NK-92 (cell line): ENCODE data around the gene TBC1D5.
"Not testable (repeated sequence)": the region's sequence is repeated elsewhere in the genome, so short reads cannot be mapped to it uniquely, and the experiment has no call there.

Source experiments
- DNase-seq: peaks from one replicate; lab custom pipeline; 2025; ENCODE audit not compliant: unreplicated experiment; lab: John Stamatoyannopoulos, UW

TBC1D5 gene

DNA sequence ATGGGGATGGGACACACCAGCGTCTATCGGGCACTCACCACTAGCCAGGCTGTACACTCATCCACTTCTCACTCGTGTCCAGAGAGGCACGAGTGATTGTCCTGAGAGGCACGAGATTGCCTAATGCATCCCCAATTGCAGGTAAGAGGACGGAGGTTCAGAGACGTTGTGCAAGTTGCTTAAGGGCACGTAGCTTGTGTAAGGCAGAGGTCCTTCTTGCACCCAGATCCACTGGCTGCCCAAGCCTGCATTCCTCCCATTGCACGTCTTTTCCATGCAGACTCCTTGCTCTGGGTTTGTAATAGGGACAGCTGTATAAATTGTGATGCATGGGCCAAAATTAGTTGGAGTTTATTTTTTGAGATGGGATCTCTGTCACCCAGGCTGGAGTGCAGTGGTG lies 593.4 kb downstream of the TBC1D5 start:
- DNase-seq = no peak

DNA sequence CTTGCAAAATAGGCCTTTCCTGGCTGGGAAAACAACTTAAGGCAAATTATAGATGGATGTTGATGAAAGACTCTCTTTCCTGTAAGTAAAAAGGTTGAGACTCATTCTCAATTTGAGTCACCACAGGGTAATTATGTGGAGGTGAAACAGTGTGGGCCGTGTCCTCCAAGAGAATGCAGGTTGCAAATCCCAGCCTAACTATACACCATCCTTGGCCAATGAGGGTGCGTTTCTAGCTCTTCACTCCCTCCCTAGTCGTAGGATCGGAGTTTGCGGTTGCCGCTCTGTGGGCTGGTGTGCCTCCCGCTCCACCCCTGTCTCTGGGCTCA lies 597.8 kb downstream of the TBC1D5 start:
- no peak for DNase-seq

DNA sequence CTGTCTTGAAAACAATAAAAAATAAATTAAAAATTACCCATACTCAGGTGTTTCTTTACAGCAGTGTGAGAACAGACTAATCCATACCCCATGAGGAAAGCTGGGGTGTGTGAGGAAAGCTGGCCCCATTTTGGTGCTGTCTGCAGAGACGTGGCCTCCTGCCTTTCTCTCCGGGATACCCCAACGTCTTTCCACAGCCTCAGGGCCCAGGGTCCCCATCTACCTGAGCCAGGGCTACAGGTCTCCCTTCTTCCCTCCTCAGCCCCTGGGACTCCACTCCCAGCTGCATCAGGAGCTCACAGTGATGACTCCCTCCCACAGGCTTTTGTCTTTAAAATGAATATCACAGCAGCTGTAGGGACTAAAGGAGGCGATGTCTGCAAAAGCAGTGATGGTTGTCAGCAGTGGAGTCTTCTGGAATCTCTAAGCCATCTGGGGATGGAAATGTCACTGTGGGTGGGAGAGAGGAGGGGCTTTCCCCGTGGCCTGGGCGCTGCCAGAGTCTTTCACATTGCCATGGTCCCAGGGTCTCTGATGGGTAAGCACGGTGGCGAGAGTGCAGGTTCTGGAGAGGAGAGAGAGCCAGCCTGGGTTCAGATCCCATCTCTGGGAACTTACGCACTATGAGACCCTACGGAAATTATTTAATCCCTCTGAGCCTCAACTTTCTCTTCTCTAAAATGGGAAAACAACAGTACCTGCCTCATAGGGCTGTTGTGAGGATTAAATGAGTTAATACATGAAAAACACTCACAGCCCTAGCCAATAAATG lies 598.4 kb downstream of the TBC1D5 start:
- no peak for DNase-seq

DNA sequence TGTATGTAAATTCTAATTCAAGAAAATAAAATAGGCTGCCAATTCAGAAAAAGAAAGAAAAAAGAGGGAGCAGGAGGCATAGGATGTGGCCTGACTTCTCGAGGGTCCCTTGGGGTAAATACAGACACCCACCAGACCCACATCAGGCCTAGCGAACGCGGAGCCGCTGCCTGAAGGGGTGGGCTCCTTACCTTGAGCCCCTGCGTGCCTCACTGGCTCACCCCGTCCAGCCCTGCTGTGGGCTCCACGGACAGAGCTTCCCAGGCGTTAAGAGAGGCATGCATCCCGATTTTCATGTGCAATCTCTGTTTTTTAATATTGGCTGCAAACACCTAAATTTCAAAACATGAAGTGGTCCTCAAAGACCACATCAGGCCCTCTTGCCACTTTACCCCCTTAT lies 599.9 kb downstream of the TBC1D5 start:
- no peak for DNase-seq

DNA sequence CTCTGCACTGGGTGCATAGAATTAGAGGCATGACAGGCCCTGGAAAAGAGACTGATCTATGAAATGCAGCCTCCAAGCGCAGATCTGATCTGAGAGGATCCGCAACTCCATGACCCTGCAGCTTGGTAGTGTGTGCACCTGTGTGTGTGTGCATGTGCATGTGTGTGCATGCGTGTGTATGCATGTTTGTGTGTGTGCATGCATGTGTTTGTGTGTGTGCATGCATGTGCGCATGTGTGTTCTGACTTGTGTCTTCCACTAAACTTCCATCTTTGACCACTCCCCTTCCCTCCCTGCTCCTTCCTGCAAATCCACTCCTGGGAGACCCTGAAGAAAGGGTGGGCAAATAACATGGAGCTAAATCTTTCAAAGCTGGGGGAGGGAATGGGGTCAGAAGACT lies 600.7 kb downstream of the TBC1D5 start:
- no peak for DNase-seq

DNA sequence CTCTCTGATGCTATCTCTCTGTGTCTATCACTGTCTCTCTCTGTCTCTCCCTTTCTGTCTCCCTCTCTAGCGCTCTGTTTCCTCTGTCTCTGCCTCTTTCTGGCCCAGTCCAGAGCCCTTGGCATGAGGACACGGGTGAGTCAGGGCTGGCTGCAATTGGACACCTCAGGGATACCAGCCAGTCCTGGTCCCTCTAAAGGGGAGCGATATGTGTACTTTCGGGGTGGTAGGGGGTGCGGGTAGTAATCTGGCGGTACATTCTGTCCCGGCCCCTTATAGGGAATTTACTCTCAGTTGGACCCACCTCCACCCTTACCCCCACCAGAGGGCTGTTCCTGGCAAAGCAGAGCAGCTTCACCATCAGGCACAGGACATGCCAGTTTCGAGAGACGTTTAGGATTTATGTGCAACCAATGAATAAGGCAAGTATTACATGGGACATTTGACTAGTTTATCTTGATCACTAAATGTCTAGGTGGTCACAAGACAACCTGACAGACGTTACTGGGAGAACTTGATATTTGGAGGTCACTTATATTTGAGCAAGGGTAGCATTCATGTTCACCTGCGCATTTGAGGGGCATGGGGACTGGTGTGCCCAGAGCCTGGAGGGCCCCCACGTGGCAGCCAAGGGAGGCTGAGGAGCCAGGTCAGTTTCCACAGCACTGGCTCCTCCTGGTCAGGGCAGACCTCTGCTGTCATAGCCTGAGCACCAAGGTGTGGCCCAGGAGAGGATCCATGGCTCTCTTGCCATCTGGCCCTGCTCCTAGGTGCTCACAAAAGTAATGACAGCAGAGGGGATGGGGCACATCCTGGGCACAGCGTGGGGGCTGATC lies 601.5 kb downstream of the TBC1D5 start:
- DNase-seq = no peak

DNA sequence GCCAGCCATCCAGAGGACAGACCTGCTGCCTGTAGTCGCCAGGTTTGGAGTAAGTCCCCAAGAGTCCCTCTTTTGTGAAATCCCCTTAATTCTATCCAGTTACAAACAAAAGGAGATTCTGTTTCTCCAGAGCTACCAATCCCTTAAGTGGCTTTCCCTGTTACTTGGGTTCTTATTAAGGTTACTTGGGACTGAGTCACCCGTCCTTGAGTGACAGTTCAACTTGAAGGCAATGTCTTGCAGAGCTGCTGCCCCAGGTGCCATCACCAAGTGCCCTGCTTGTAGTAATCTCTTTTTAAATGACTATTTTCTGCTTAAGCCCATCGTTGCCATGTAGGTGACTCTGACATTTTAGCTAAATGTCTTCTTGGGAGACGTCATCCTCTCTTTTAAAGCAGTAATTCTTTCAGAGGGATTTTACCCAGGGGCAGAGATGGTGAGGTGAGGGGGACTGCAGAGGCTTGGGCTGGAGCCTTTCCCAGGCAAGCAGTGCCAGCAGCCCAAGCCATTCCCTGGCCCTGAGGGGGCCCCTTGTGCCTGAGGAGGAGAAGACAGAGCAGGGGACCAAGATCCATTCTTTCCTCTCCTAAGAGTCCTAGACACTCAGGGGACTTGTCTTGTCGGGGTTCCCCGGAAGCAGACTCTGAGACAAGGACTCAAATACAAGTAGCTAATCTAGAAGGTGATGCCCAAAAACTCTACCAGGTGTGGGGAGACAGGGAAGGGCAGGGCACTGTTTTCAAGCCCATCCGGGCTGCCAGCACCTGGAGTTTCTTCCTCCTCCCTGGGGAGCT lies 604.0 kb downstream of the TBC1D5 start:
- DNase-seq = no peak

DNA sequence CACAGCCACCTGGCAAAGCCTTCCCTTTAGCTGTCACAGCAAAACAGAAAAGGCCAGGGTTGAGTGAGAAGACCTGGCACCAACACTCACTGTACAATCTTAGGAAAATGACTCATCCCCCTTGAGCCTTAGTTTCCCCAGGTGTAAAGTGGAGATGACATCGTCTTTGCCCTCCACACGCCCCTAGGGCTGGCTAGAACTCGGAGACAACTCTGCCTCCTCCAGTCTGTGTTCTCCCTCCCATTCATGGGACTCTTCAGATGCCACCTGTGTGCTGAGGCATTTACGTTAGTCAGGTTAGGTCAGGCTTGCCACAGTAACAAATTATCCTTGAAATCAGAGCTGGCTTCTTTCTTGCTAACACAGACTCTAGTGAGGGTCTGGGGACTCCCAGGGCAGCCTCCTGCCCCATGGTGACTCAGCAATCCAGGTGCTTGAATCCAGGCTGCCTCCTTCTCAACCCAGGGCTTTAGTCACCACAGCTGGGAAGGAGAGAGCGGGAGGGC lies 605.1 kb downstream of the TBC1D5 start:
- no peak for DNase-seq

DNA sequence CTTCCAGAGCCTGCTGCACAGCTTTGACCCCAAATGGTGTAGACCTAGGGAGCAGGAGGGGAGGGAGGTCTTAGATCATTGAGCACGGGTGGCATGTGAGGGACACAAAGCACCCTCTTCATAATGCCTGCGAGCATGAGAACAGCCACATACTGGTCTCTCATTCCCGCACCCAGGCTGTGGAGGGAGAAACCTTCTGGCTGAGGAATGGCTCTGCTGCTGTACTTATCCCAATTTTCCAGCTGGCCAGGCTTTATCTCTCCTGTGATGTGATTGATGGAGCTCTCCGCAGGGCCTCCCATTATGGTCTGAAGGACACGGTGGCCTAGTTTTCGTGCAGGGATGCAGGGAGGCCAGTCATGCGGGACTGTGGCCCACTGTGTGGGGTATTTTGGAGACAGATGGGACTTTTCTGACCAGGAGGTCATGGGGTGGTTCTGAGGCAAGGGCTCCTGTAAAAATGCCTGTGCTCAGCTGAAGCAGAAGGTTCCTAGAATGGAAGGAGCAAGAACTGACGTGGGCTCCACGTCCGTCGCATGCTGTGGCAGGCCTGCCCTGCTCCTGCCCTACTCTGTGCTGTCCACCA lies 606.2 kb downstream of the TBC1D5 start:
- DNase-seq = no peak

DNA sequence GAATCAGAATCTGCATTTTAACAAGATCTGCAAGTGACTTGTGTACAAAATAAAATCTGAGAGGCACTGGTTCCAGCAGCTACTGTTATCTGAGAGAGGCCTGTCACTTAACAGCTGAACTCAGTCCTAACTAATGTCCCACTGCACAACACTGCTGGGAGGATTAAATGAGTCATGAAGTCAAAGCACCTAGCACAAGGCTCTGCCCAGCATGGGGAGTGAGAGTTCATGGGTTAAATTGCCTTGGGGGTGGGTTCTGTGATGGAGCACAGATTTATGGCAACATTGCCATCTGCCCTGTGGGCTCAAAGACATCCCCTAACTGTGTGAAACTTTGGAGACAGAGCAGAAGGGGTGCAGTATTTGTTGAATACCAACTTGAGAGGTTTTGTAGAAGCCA lies 606.7 kb downstream of the TBC1D5 start:
- DNase-seq = no peak

DNA sequence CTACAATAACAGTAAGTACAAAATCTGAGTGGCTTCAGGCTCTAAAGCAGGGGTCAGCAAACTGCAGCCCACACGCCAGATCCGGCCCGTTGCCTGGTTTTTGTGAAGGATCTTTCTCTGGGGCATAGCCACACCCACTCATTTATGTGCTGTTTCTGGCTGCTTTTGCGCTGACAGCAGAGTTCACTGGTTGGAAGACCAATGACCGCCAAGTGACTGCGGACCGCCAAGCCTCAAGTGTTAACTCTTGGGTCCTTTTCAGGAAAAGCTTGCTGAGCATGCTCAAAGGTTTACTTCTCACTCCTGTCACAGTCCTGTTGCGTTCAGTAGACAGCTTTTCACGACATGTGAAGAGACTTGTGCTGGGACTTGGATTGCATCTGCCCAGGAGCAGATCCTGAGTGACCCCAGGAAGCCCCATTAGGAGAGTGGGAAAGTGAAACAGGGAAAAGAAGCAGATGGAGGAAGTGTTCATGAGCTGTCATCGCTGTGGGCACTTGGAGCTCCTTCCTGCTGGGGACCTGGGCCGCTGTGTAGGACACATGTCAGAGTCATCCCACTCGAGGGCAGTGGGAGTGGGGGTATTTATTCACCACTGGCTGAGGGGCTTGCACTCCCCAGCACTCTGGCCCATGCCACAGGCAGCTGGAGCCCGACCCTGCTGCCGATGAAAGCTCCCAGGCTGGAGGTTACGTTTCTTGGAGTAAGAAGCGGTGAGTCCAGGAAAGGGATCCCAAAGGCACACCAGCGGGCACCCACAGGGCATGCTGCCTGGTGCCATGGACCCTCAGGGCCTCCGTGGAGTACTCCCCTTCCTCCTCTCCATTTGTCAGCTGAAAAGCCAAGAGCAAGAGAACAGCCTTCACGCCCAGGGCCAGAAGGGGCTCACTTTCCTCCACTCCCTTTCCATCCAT lies 608.5 kb downstream of the TBC1D5 start:
- no peak for DNase-seq

DNA sequence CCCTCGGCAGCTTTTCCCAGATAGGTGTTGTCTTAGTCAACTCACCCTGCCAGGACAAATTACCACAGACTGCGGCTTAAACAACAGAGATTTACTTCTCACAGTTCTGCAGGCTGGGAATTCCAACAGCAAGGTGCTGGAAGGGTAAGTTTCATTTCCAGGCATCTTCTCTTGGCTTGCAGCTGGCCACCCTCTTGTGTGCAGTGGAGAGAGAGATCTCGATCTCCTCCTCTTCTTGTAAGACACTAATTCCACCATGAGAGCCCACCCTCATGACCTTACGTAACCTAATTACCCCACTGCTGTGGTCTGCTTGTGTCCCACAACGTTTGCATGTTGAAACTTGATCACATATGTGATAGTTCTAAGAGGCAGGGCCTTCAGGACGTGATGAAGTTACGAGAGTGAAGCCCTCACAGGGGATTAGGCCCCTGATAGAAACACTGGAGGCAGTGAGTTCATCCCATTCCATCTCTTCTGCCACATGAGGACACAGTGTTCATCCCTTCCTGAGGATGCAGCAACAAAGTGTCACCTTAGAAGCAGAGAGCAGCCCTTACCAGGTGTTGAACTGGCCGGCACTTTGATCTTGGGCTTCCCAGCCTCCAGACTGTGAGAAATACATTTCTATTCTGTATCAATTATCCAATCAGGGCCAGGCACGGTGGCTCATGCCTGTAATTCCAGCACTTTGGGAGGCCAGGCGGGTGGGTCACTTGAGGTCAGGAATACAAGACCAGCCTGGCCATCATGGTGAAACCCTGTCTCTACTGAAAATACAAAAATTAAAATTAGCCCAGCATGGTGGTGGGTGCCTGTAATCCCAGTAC lies 609.9 kb downstream of the TBC1D5 start:
- DNase-seq = no peak

DNA sequence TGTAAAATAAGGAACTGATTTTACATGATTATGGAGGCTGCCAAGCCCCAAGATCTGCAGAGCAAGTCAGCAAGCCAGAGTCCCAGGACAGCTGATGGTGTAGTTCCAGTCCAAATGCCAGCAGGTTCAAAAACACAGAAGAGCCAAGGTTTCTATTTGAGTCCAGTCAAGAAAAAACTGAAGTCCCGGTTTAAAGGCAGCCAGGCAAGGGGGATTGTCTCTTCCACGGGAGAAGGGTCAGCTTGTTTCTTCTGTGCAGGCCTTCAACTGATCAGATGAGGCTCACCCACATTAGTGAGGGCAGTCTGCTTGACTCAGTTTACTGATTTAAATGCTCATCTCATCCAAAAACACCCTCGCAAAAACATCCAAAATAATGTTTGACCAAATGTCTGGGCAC lies 611.5 kb downstream of the TBC1D5 start:
- DNase-seq = no peak

DNA sequence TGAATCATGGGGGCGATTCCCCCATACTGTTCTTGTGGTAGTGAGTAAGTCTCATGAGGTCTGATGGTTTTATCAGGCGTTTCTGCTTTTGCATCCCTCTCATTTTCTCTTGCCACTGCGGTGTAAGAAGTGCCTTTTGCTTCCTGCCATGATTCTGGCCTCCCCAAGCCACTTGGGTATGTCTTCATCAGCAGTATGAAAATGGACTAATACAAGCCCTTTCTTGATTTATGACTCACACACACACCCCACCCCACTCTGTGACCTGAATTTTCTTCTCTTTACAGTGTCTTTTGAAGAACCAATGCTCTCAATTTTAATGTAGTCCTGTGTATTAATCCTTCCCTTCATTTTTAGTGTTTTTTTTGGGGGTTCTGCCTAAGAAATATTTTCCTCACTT lies 612.9 kb downstream of the TBC1D5 start:
- DNase-seq = no peak

DNA sequence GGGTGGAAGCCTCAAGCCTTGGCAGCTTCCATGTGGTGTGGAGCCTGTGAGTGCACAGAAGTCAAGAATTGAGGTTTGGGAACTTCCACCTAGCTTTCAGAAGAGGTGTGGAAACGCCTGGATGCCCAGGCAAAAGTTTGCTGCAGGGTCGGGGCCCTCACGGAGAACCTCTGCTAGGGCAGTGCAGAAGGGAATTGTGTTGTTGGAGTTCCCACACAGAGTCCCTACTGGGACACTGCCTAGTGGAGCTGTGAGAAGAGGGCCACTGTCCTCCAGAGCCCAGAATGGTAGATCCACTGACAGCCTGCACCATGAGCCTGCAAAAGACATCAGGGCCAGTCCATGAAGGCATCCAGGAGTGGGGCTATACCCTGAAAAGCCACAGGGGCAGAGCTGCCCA lies 613.8 kb downstream of the TBC1D5 start:
- DNase-seq = not testable (repeated sequence)

DNA sequence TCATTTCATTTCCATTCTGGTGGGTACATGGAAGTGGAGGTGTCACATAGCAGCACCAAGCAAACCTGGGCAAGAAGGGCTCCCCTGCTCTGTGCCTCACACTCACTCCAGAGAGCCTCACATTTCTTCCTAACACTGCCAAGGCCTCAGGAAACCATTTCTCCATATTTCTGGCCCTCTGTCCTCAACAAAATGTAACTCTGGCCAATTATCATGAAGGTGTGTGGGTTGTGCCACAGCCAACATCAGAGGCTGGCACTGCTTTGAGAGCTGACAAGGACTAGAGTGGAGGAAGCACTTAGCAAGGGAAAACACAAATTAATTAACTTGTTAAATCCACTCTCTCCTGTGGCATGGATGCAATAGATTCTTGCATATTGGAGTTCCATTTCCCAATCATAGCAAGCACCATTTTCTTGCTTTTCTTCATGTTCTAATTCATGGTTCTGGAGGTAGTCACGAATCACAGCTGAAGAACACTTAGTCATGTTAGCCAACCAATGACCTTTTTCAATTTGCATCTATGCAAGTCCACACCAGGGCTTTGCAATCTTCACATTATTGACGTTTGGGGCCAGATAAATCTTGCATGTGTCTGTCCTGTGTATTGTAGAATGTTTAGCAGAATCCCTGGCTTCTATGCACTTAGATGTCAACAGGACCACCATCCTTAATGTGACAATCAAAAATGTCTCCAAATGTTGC lies 616.5 kb downstream of the TBC1D5 start:
- DNase-seq = no peak

DNA sequence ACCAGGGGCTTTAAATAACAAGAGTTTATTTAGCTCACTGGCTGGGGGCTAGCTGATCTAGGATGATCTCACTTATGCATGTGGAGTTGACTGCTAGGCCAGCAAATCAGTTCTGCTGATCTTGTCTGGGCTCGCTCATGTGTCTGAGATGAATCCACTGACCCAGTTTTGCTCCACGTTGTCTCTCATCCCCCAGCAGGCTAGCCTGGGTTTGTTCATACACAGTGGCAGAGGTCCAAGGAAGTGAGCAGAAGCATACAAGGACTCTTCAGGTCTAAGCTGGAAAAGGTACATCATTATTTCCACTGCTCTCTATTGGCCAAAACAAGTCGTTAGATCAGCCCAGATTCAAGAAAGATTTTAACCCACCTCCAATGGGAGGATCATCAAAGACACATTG lies 619.7 kb downstream of the TBC1D5 start:
- no peak for DNase-seq

DNA sequence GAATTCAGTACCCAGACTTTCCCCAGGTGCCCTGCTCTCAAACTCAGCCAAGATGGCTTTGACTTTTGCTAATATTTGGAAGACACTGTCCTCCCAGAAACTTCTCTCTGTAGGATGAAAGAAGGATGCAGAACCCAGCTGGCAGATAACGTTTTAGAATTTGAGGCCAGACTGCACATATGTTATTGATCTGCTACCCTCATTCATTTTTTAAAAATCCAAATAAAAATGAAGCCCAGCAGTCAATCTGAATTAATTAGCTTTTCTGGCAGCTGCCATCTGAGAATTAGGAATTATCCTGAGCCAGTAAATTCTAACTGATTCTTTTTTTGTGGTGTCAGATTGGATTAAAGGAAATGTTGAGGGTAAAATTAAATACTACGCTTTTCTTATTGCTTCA lies 621.1 kb downstream of the TBC1D5 start:
- DNase-seq = no peak

DNA sequence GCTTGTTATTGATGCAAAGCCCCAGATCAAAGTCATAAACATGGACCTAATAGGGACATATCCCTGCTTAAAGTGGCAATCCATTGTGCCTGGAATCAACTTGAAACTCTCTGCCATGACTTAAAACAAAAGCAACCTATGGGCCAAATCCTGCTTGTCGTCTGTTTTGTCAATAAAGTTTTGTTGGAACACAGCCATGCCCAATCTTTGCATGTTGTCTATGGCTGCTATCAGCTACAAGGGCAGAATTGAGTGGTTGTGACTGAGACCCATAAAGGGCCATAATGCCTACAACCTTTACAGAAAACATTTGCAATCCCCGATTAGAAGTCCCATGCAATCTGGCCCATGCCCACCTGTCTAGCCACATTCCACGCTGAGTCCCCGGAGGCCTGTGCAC lies 622.3 kb downstream of the TBC1D5 start:
- no peak for DNase-seq
